Activated naive CD8-positive, alpha-beta T cell treated with anti-CD3 and anti-CD28 coated beads, Interleukin-2, amount 50 U/mL, for 24 hours (primary cell): ENCODE results near the gene CARTPT.

Experiments used
- ATAC-seq: fragments of 150-1000 bp; cut with Tn5 transposase; one replicate; pipeline ENCODE4 v1.10.0; 2021
- DNase-seq: peaks from one replicate; pipeline ENCODE4 v3.0.0; 2021
- H3K27ac Mint-ChIP-seq: one replicate; pipeline ENCODE4 v1.8.0; 2021; ENCODE audit warnings: mild to moderate bottlenecking, mixed read lengths
- H3K27me3 Mint-ChIP-seq: one replicate; pipeline ENCODE4 v1.8.0; 2021; ENCODE audit warnings: mixed read lengths
- H3K36me3 Mint-ChIP-seq: one replicate; pipeline ENCODE4 v1.8.0; 2021; ENCODE audit warnings: low read depth, mixed read lengths
- H3K4me1 Mint-ChIP-seq: one replicate; pipeline ENCODE4 v1.8.0; 2021; ENCODE audit warnings: mixed read lengths
- H3K4me3 Mint-ChIP-seq: one replicate; pipeline ENCODE4 v1.8.0; 2021; ENCODE audit warnings: mild to moderate bottlenecking, moderate library complexity, mixed read lengths
- H3K9me3 Mint-ChIP-seq: one replicate; pipeline ENCODE4 v1.8.0; 2021; ENCODE audit warnings: mixed read lengths

CARTPT gene

GRCh38 chr5:71705421-71705820, 13.7 kb upstream of the CARTPT start:
- H3K9me3 Mint-ChIP-seq: no peaks in the 10 kb centered on the region
- no peak for ATAC-seq
- no peaks in the 10 kb centered on the region for H3K4me1 Mint-ChIP-seq
- no peak overlapping the region for H3K27ac Mint-ChIP-seq
- H3K27me3 Mint-ChIP-seq: peaks cover 4% of the 10 kb centered on the region
- H3K4me3 Mint-ChIP-seq: no peak overlapping the region
- DNase-seq: no peak
- H3K36me3 Mint-ChIP-seq: no peaks in the 10 kb centered on the region

GRCh38 chr5:71706906-71707305, 12.2 kb upstream of the CARTPT start:
- ATAC-seq (no peak), DNase-seq (no peak)
- no peak overlapping the region for H3K4me3 Mint-ChIP-seq
- H3K9me3 Mint-ChIP-seq: no peaks in the 10 kb centered on the region
- no peaks in the 10 kb centered on the region for H3K4me1 Mint-ChIP-seq
- H3K27me3 Mint-ChIP-seq: peaks cover 4% of the 10 kb centered on the region
- H3K27ac Mint-ChIP-seq: no peak overlapping the region
- no peaks in the 10 kb centered on the region for H3K36me3 Mint-ChIP-seq

- peaks cover 16% of the 10 kb centered on the region for H3K27me3 Mint-ChIP-seq
- DNase-seq: no peak
- no peaks in the 10 kb centered on the region for H3K4me1 Mint-ChIP-seq
- peaks cover 1% of the 10 kb centered on the region for H3K36me3 Mint-ChIP-seq
- H3K9me3 Mint-ChIP-seq: no peaks in the 10 kb centered on the region
- no peak overlapping the region for H3K4me3 Mint-ChIP-seq
- H3K27ac Mint-ChIP-seq: no peak overlapping the region
- no peak for ATAC-seq
Measured at GRCh38 chr5:71711610-71712009, 7.5 kb upstream of the CARTPT start.

- DNase-seq: no peak
- H3K36me3 Mint-ChIP-seq: peaks cover 1% of the 10 kb centered on the region
- H3K4me3 Mint-ChIP-seq: no peak overlapping the region
- ATAC-seq: no peak
- H3K4me1 Mint-ChIP-seq: peaks cover 2% of the 10 kb centered on the region
- H3K27ac Mint-ChIP-seq: no peak overlapping the region
- peaks cover 41% of the 10 kb centered on the region for H3K27me3 Mint-ChIP-seq
- H3K9me3 Mint-ChIP-seq: no peaks in the 10 kb centered on the region
Measured at GRCh38 chr5:71714911-71715310, 4.2 kb upstream of the CARTPT start.

GRCh38 chr5:71727978-71728377, 8.9 kb downstream of the CARTPT start:
- no peaks in the 10 kb centered on the region for H3K9me3 Mint-ChIP-seq
- H3K36me3 Mint-ChIP-seq: no peaks in the 10 kb centered on the region
- peaks cover 30% of the 10 kb centered on the region for H3K27me3 Mint-ChIP-seq
- no peaks in the 10 kb centered on the region for H3K4me1 Mint-ChIP-seq
- ATAC-seq: no peak
- no peak for DNase-seq
- H3K4me3 Mint-ChIP-seq: no peak overlapping the region
- no peak overlapping the region for H3K27ac Mint-ChIP-seq

- Mint-ChIP-seq H3K27ac (no peak overlapping the region), H3K36me3 (no peaks in the 10 kb centered on the region), H3K4me3 (no peak overlapping the region), H3K4me1 (no peaks in the 10 kb centered on the region), H3K27me3 (peaks cover 24% of the 10 kb centered on the region), H3K9me3 (no peaks in the 10 kb centered on the region)
- ATAC-seq (no peak), DNase-seq (no peak)
Measured at GRCh38 chr5:71731015-71731414, 11.9 kb downstream of the CARTPT start.

GRCh38 chr5:71732011-71732410, 12.9 kb downstream of the CARTPT start:
- DNase-seq: no peak
- Mint-ChIP-seq H3K36me3 (no peaks in the 10 kb centered on the region), H3K27ac (no peak overlapping the region), H3K4me1 (no peaks in the 10 kb centered on the region), H3K9me3 (no peaks in the 10 kb centered on the region), H3K27me3 (peaks cover 19% of the 10 kb centered on the region), H3K4me3 (no peak overlapping the region)
- no peak for ATAC-seq

- no peak for ATAC-seq
- no peak for DNase-seq
- Mint-ChIP-seq H3K4me3 (no peak overlapping the region), H3K27me3 (peaks cover 8% of the 10 kb centered on the region), H3K9me3 (no peaks in the 10 kb centered on the region), H3K36me3 (no peaks in the 10 kb centered on the region), H3K4me1 (no peaks in the 10 kb centered on the region), H3K27ac (no peak overlapping the region)
Measured at GRCh38 chr5:71734141-71734540, 15.1 kb downstream of the CARTPT start.

- H3K9me3 Mint-ChIP-seq: peaks cover 6% of the 10 kb centered on the region
- no peaks in the 10 kb centered on the region for H3K4me1 Mint-ChIP-seq
- no peak for DNase-seq
- H3K27me3 Mint-ChIP-seq: peaks cover 6% of the 10 kb centered on the region
- no peaks in the 10 kb centered on the region for H3K36me3 Mint-ChIP-seq
- no peak overlapping the region for H3K4me3 Mint-ChIP-seq
- H3K27ac Mint-ChIP-seq: no peak overlapping the region
- no peak for ATAC-seq
Measured at GRCh38 chr5:71737931-71738539, 19.0 kb downstream of the CARTPT start.

- Mint-ChIP-seq H3K27me3 (peaks cover 6% of the 10 kb centered on the region), H3K9me3 (peaks cover 6% of the 10 kb centered on the region), H3K36me3 (no peaks in the 10 kb centered on the region), H3K4me1 (no peaks in the 10 kb centered on the region), H3K27ac (no peak overlapping the region), H3K4me3 (no peak overlapping the region)
- DNase-seq: no peak
- ATAC-seq: no peak
Measured at GRCh38 chr5:71738662-71739361, 19.7 kb downstream of the CARTPT start.

GRCh38 chr5:71740015-71740753, 21.1 kb downstream of the CARTPT start:
- H3K4me1 Mint-ChIP-seq: no peaks in the 10 kb centered on the region
- ATAC-seq (no peak), DNase-seq (no peak)
- H3K27me3 Mint-ChIP-seq: peaks cover 6% of the 10 kb centered on the region
- H3K9me3 Mint-ChIP-seq: peaks cover 6% of the 10 kb centered on the region
- H3K4me3 Mint-ChIP-seq: no peak overlapping the region
- H3K36me3 Mint-ChIP-seq: no peaks in the 10 kb centered on the region
- no peak overlapping the region for H3K27ac Mint-ChIP-seq

- no peaks in the 10 kb centered on the region for H3K4me1 Mint-ChIP-seq
- no peak overlapping the region for H3K27ac Mint-ChIP-seq
- ATAC-seq: no peak
- H3K36me3 Mint-ChIP-seq: no peaks in the 10 kb centered on the region
- H3K27me3 Mint-ChIP-seq: peaks cover 5% of the 10 kb centered on the region
- H3K4me3 Mint-ChIP-seq: no peak overlapping the region
- DNase-seq: no peak
- peaks cover 6% of the 10 kb centered on the region for H3K9me3 Mint-ChIP-seq
Measured at GRCh38 chr5:71743155-71743554, 24.1 kb downstream of the CARTPT start.

GRCh38 chr5:71744009-71744790, 25.1 kb downstream of the CARTPT start:
- Mint-ChIP-seq H3K27me3 (peaks cover 5% of the 10 kb centered on the region), H3K27ac (no peak overlapping the region), H3K36me3 (no peaks in the 10 kb centered on the region), H3K9me3 (peaks cover 6% of the 10 kb centered on the region), H3K4me1 (no peaks in the 10 kb centered on the region), H3K4me3 (no peak overlapping the region)
- DNase-seq: no peak
- ATAC-seq: no peak

- H3K9me3 Mint-ChIP-seq: no peaks in the 10 kb centered on the region
- no peak overlapping the region for H3K4me3 Mint-ChIP-seq
- ATAC-seq (no peak), DNase-seq (no peak)
- H3K27ac Mint-ChIP-seq: no peak overlapping the region
- H3K36me3 Mint-ChIP-seq: no peaks in the 10 kb centered on the region
- no peaks in the 10 kb centered on the region for H3K4me1 Mint-ChIP-seq
- H3K27me3 Mint-ChIP-seq: peaks cover 5% of the 10 kb centered on the region
Measured at GRCh38 chr5:71747182-71747581, 28.1 kb downstream of the CARTPT start.
